Lung (tissue), 12 donors: ENCODE results near the gene SLC35G1. TPM values are rescaled to one million over a fixed set of nuclear protein-coding genes. Genes with fewer than 3 reads are reported as not detected.

Source experiments
- ATAC-seq: fragments of 200-7000 bp; cut with Tn5 transposase; one replicate; pipeline ENCODE4 v1.9.1; 2020; ENCODE audit warnings: moderate number of reproducible peaks; ENCODE audit not compliant: insufficient read depth, low FRiP score
- DNase-seq, 3 donors: peaks; one replicate each; pipeline ENCODE4 v3.0.0-alpha.2; 2013 to 2017
- H3K27ac ChIP-seq, 2 donors: one replicate each; pipeline ENCODE4 v1.5.1; 2013; ENCODE audit warnings: mild to moderate bottlenecking in 2 of 2, moderate library complexity in 2 of 2, control low read depth in 1 of 2, inconsistent platforms in 1 of 2, low read depth in 1 of 2, low read length in 1 of 2
- H3K27me3 ChIP-seq, 3 donors: one replicate each; pipeline ENCODE4 v1.5.1; 2013; ENCODE audit warnings: low read length in 2 of 3; ENCODE audit not compliant: control insufficient read depth in 3 of 3, insufficient read depth in 3 of 3
- H3K36me3 ChIP-seq, 4 donors: one replicate each; pipeline ENCODE4 v1.5.1; 2013; ENCODE audit warnings: low read length in 4 of 4, mild to moderate bottlenecking in 1 of 4, moderate library complexity in 1 of 4; ENCODE audit not compliant: control insufficient read depth in 4 of 4, insufficient read depth in 4 of 4
- H3K4me1 ChIP-seq, 5 donors: one replicate each; pipeline ENCODE4 v1.5.1; 2013; ENCODE audit warnings: low read length in 5 of 5, mild to moderate bottlenecking in 2 of 5, moderate library complexity in 1 of 5; ENCODE audit not compliant: control insufficient read depth in 5 of 5, insufficient read depth in 5 of 5
- H3K4me3 ChIP-seq: one replicate; pipeline ENCODE4 v1.5.1; 2013; ENCODE audit warnings: mild to moderate bottlenecking, control low read depth, moderate library complexity
- H3K9ac ChIP-seq, 2 donors: one replicate each; pipeline ENCODE4 v1.5.1; 2013; ENCODE audit warnings: low read length in 2 of 2, control low read depth in 1 of 2; ENCODE audit not compliant: insufficient read depth in 1 of 2
- H3K9me3 ChIP-seq, 4 donors: one replicate each; pipeline ENCODE4 v1.5.1; 2013; ENCODE audit warnings: low read length in 3 of 4, mild to moderate bottlenecking in 1 of 4, moderate library complexity in 1 of 4; ENCODE audit not compliant: control insufficient read depth in 4 of 4, insufficient read depth in 3 of 4
- CTCF ChIP-seq: IDR thresholded peaks from 2 replicates; pipeline ENCODE4 v1.5.1; 2012; ENCODE audit warnings: mild to moderate bottlenecking; ENCODE audit errors: control extremely low read depth, extremely low read depth
- WGBS, 2 donors: extraction: QIAGEN DNeasy Blood & Tissue Kit; methylation state at CpG; one replicate each; pipeline ENCODE4 v1.1.7; 2013; 5-methylcytosine and 5-hydroxymethylcytosine counted together
- polyA plus RNA-seq, 2 donors: library from polyadenylated mRNA; stranded (reverse); fragments of 200-250 nt; gene quantifications; one replicate each; pipeline ENCODE4 v1.2.1, GENCODE V29; 2013
- total RNA-seq, 2 donors: library from RNA; depleted of rRNA in 1 of 2; stranded (reverse); fragments of >200 nt in 1 of 2; gene quantifications; one replicate each; pipeline ENCODE4 v1.2.1, GENCODE V29; 2014 to 2021
- donor health status: control.
- donor health status: control.
- donor health status: Bipolar disorder and iron deficiency.
- donor health status: healthy.
- donor health status: DM: yes; HTN: yes; CAD: no.

SLC35G1 gene
- total and polyA plus RNA-seq, 4 donors = 1.6 to 3.8 (median 2.0) TPM

- H3K36me3 ChIP-seq = no peaks in the 10 kb centered on the region
- no peaks in the 10 kb centered on the region for H3K9me3 ChIP-seq
- H3K27ac ChIP-seq = no peak overlapping the region
- H3K4me3 ChIP-seq = peak overlapping the region; percentile 81
- H3K9ac ChIP-seq = peak overlapping the region; percentile 57 to 79
- peak in 1 of 3 donors; percentile 8 for DNase-seq
- H3K27me3 ChIP-seq = no peaks in the 10 kb centered on the region
- 36 to 46% methylated on average over 22 of the region's 22 CpGs for WGBS, 2 donors
- H3K4me1 ChIP-seq = peaks cover 0 to 8% (median 0%) of the 10 kb centered on the region in 5 donors
- no peak for ATAC-seq
- TF ChIP-seq CTCF = no peak
Observed at GRCh38 chr10:93894516-93895378, 969 bp downstream of the SLC35G1 start.

GRCh38 chr10:93897070-93897780, 3.4 kb downstream of the SLC35G1 start:
- Histone ChIP-seq H3K4me1 (peaks cover 0 to 8% (median 0%) of the 10 kb centered on the region in 5 donors), H3K27me3 (no peaks in the 10 kb centered on the region), H3K9me3 (no peaks in the 10 kb centered on the region), H3K4me3 (no peak overlapping the region), H3K27ac (no peak overlapping the region), H3K36me3 (no peaks in the 10 kb centered on the region), H3K9ac (no peak overlapping the region)
- no peak for TF ChIP-seq CTCF
- ATAC-seq (no peak), DNase-seq (no peak)
- 82 to 89% methylated on average over 4 of the region's 4 CpGs for WGBS, 2 donors

DNA sequence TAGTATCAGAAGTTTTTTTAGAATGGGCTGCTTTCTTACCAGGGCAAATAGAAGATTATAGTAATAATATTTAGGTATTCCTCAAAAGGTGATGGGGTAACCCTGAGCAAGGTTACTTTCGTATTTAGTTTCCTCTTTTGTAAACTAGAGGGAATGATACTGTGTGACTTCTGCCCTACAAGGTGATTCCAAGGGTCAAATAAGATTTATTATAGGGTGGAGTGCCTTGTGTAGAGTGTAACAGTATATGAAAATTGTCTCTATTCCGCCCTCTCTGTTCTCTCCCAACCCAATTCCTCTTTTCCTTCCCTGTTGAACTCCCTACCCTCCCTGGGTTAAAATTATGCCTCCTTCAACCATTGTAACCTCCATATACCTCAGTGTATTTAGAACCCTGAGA, 5.3 kb downstream of the SLC35G1 start:
- no peak for DNase-seq
- WGBS, 2 donors = 83 to 92% methylated on average over 2 of the region's 2 CpGs
- no peak for TF ChIP-seq CTCF
- no peaks in the 10 kb centered on the region for H3K36me3 ChIP-seq
- H3K27ac ChIP-seq = no peak overlapping the region
- H3K9ac ChIP-seq = no peak overlapping the region
- no peaks in the 10 kb centered on the region for H3K9me3 ChIP-seq
- no peaks in the 10 kb centered on the region for H3K27me3 ChIP-seq
- H3K4me1 ChIP-seq = peaks cover 0 to 7% (median 0%) of the 10 kb centered on the region in 5 donors
- ATAC-seq = no peak
- no peak overlapping the region for H3K4me3 ChIP-seq
